Bronchial epithelial cell (primary cell): ENCODE measurements around the gene KCNG2. TPM values are rescaled to one million over a fixed set of nuclear protein-coding genes. Genes with fewer than 3 reads are reported as not detected.

ENCODE experiments used
- DNase-seq: peaks from one replicate; pipeline ENCODE4 v3.0.0-alpha.2; 2010; ENCODE audit warnings: low read depth
- FAIRE-seq: peaks from 2 replicates; lab custom pipeline; 2011; peaks lifted over from hg19 to GRCh38; lab: Jason Lieb, UNC
- H3K27me3 ChIP-seq: 2 replicates; pipeline ENCODE4 v1.5.1; 2011; ENCODE audit warnings: low read length; ENCODE audit not compliant: control insufficient read depth, insufficient read depth
- H3K36me3 ChIP-seq: 2 replicates; pipeline ENCODE4 v1.5.1; 2011; ENCODE audit warnings: low read length; ENCODE audit not compliant: control insufficient read depth, insufficient read depth
- H3K4me3 ChIP-seq: 2 replicates; pipeline ENCODE4 v1.5.1; 2011; ENCODE audit warnings: mild to moderate bottlenecking, low read depth, low read length, control low read depth
- CTCF ChIP-seq: IDR thresholded peaks from 2 replicates; pipeline ENCODE4 v1.5.1; 2011; ENCODE audit warnings: mild to moderate bottlenecking, moderate library complexity, low read length, control low read depth, inconsistent platforms; ENCODE audit not compliant: insufficient read depth, severe bottlenecking
- total RNA-seq: library from RNA; depleted of rRNA; stranded (reverse); fragments of >200 nt; gene quantifications from 2 replicates; pipeline ENCODE4 v1.2.1, GENCODE V29; 2014

KCNG2 gene
- total RNA-seq, 1 donor from 2014 or later: not detected

GRCh38 chr18:79775441-79776221, 22.1 kb upstream of the KCNG2 start:
- no peak for DNase-seq
- Histone ChIP-seq H3K27me3 (no peaks in the 10 kb centered on the region), H3K4me3 (no peak overlapping the region), H3K36me3 (no peaks in the 10 kb centered on the region)
- no peak for FAIRE-seq
- no peak for TF ChIP-seq CTCF

- H3K36me3 ChIP-seq: no peaks in the 10 kb centered on the region
- no peak for FAIRE-seq
- no peaks in the 10 kb centered on the region for H3K27me3 ChIP-seq
- no peak for TF ChIP-seq CTCF
- no peak overlapping the region for H3K4me3 ChIP-seq
- DNase-seq: no peak
These were observed 21.1 kb upstream of the KCNG2 start for GRCh38 chr18:79776674-79777073.

- FAIRE-seq (no peak), DNase-seq (no peak)
- no peak overlapping the region for H3K4me3 ChIP-seq
- H3K36me3 ChIP-seq: no peaks in the 10 kb centered on the region
- no peak for TF ChIP-seq CTCF
- H3K27me3 ChIP-seq: no peaks in the 10 kb centered on the region
These were observed 19.4 kb upstream of the KCNG2 start for GRCh38 chr18:79778291-79778791.

- Histone ChIP-seq H3K4me3 (no peak overlapping the region), H3K27me3 (no peaks in the 10 kb centered on the region), H3K36me3 (no peaks in the 10 kb centered on the region)
- DNase-seq (no peak), FAIRE-seq (no peak)
- TF ChIP-seq CTCF: no peak
These were observed 18.6 kb upstream of the KCNG2 start for GRCh38 chr18:79779021-79779699.

GRCh38 chr18:79779700-79780190, 18.0 kb upstream of the KCNG2 start:
- FAIRE-seq: no peak
- TF ChIP-seq CTCF: no peak
- H3K27me3 ChIP-seq: no peaks in the 10 kb centered on the region

More at GRCh38 chr18:79779700-79780190, 18.0 kb upstream of the KCNG2 start:
- H3K36me3 ChIP-seq: no peaks in the 10 kb centered on the region
- H3K4me3 ChIP-seq: no peak overlapping the region
- no peak for DNase-seq
